Upper lobe of left lung (tissue), 6 donors: ENCODE results near the gene PAAF1. TPM values are rescaled to one million over a fixed set of nuclear protein-coding genes. Genes with fewer than 3 reads are reported as not detected.

Source experiments
- ATAC-seq, 2 donors: fragments of 200-7000 bp; cut with Tn5 transposase; one replicate each; pipeline ENCODE4 v1.9.1; 2022; ENCODE audit warnings: mild to moderate bottlenecking in 2 of 2, moderate library complexity in 2 of 2; ENCODE audit not compliant: low FRiP score in 2 of 2
- DNase-seq, 2 donors: peaks; one replicate each; pipeline ENCODE4 v3.0.0-alpha.2; 2019 to 2020
- H3K27ac ChIP-seq, 4 donors: fragments of 200-600 bp; sonication (generic); one replicate each; pipeline ENCODE4 v1.5.1; 2016 to 2019
- H3K27me3 ChIP-seq, 4 donors: fragments of 200-600 bp; sonication (generic); one replicate each; pipeline ENCODE4 v1.5.1; 2017 to 2019
- H3K36me3 ChIP-seq, 4 donors: fragments of 200-600 bp; sonication (generic); one replicate each; pipeline ENCODE4 v1.5.1; 2016 to 2019
- H3K4me1 ChIP-seq, 4 donors: fragments of 200-600 bp; sonication (generic); one replicate each; pipeline ENCODE4 v1.5.1; 2018 to 2019
- H3K4me3 ChIP-seq, 4 donors: fragments of 200-600 bp; sonication (generic); one replicate each; pipeline ENCODE4 v1.5.1; 2017 to 2019; ENCODE audit warnings: mild to moderate bottlenecking in 2 of 4, moderate library complexity in 1 of 4
- H3K9me3 ChIP-seq, 4 donors: fragments of 200-600 bp; sonication (generic); one replicate each; pipeline ENCODE4 v1.5.1; 2018 to 2019
- EP300 ChIP-seq, 4 donors: sonication (generic); formaldehyde crosslinking; IDR thresholded peaks; one replicate each; pipeline ENCODE4 v1.5.1; 2017; ENCODE audit warnings: antibody characterized with exemption in 4 of 4, control low read depth in 2 of 4
- POLR2A ChIP-seq, 4 donors: fragments of 450-650 bp; IDR thresholded peaks; one replicate each; pipeline ENCODE4 v1.5.1; 2016 to 2017; ENCODE audit warnings: antibody characterized with exemption in 4 of 4, mild to moderate bottlenecking in 2 of 4
- POLR2AphosphoS5 ChIP-seq, 2 donors: sonication (generic); formaldehyde crosslinking; IDR thresholded peaks; one replicate each; pipeline ENCODE4 v1.5.1; 2017; ENCODE audit warnings: antibody characterized with exemption in 2 of 2
- WGBS, 2 donors: methylation state at CpG; one replicate each; pipeline ENCODE4 v1.1.5; 2017 to 2018; 5-methylcytosine and 5-hydroxymethylcytosine counted together
- total RNA-seq, 6 donors: library from RNA; depleted of rRNA in 4 of 6; stranded (reverse); fragments of >200 nt in 4 of 6; gene quantifications; one replicate each; pipeline versions ENCODE4 v1.1.0 to v1.2.1, GENCODE V29; 2016 to 2021
- TF ChIP-seq, protein P1 (sequence below), 6 experiments: fragments of 450-650 bp in 4 of 6; fragments of 200-600 bp in 2 of 6; sonication (generic) in 2 of 6; IDR thresholded peaks; one replicate each; pipeline ENCODE4 v1.5.1; 2016 to 2019; ENCODE audit warnings: antibody characterized with exemption in 6 of 6
- donor health status: DM: no; HTN: no; CAD: no; lungs with moderate emphysema.
- donor health status: DM: no; HTN: yes; CAD: no; lungs with severe emphysema.

PAAF1 gene
- total RNA-seq, 6 donors from 2014 or later = 8.8 to 58.7 (median 12.6) TPM

- Histone ChIP-seq H3K4me1 (no peaks in the 10 kb centered on the region), H3K27me3 (no peaks in the 10 kb centered on the region), H3K36me3 (peaks cover 0 to 46% (median 7%) of the 10 kb centered on the region in 4 donors), H3K27ac (no peak overlapping the region), H3K9me3 (no peaks in the 10 kb centered on the region), H3K4me3 (no peak overlapping the region)
- ATAC-seq (no peak), DNase-seq (no peak)
- WGBS, 2 donors = 51 to 55% methylated on average over 1 of the region's 1 CpG
- TF ChIP-seq POLR2A (IDR thresholded peaks at IDR 0.05) (no peak), EP300 (IDR thresholded peaks at IDR 0.05) (no peak), POLR2AphosphoS5 (IDR thresholded peaks at IDR 0.05) (no peak)
- TF ChIP-seq, protein P1, sequence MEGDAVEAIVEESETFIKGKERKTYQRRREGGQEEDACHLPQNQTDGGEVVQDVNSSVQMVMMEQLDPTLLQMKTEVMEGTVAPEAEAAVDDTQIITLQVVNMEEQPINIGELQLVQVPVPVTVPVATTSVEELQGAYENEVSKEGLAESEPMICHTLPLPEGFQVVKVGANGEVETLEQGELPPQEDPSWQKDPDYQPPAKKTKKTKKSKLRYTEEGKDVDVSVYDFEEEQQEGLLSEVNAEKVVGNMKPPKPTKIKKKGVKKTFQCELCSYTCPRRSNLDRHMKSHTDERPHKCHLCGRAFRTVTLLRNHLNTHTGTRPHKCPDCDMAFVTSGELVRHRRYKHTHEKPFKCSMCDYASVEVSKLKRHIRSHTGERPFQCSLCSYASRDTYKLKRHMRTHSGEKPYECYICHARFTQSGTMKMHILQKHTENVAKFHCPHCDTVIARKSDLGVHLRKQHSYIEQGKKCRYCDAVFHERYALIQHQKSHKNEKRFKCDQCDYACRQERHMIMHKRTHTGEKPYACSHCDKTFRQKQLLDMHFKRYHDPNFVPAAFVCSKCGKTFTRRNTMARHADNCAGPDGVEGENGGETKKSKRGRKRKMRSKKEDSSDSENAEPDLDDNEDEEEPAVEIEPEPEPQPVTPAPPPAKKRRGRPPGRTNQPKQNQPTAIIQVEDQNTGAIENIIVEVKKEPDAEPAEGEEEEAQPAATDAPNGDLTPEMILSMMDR (IDR thresholded peaks at IDR 0.05) = no peak
Observed at GRCh38 chr11:73889019-73889418, 12.2 kb downstream of the PAAF1 start.

GRCh38 chr11:73889536-73889935 lies 12.7 kb downstream of the PAAF1 start:
- no peak for TF ChIP-seq POLR2A (IDR thresholded peaks at IDR 0.05)
- TF ChIP-seq, protein P1 (IDR thresholded peaks at IDR 0.05) = no peak
- TF ChIP-seq EP300 (IDR thresholded peaks at IDR 0.05) = no peak
- no peak for TF ChIP-seq POLR2AphosphoS5 (IDR thresholded peaks at IDR 0.05)
- Histone ChIP-seq H3K27ac (no peak overlapping the region), H3K36me3 (peaks cover 0 to 48% (median 8%) of the 10 kb centered on the region in 4 donors), H3K9me3 (no peaks in the 10 kb centered on the region), H3K4me1 (no peaks in the 10 kb centered on the region), H3K4me3 (no peak overlapping the region), H3K27me3 (no peaks in the 10 kb centered on the region)
- no peak for ATAC-seq
- no peak for DNase-seq
- 87 to 100% methylated on average over 1 of the region's 1 CpG for WGBS, 2 donors

DNA sequence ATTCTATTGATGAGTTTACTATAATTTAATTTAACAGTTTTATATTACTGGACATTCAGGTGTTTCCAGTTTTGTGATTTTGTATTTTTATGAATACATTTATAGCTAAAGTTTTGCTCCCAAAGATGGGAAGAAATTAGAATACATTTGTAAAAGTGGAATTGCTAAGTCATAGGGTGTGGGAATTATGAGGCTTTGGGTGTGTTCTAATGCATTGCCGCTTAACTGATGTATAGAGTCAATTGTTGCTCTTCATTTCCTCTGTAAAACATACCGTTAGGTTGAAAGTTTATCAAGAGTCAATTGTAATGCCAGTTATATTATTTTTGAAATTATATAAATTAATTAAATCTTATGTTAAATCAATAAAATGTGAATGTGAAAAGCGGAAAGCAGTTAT lies 16.2 kb downstream of the PAAF1 start:
- H3K27ac ChIP-seq = no peak overlapping the region
- H3K4me1 ChIP-seq = no peaks in the 10 kb centered on the region
- H3K9me3 ChIP-seq = no peaks in the 10 kb centered on the region
- TF ChIP-seq POLR2A (IDR thresholded peaks at IDR 0.05) = no peak
- TF ChIP-seq EP300 (IDR thresholded peaks at IDR 0.05) = no peak
- TF ChIP-seq POLR2AphosphoS5 (IDR thresholded peaks at IDR 0.05) = no peak
- TF ChIP-seq, protein P1 (IDR thresholded peaks at IDR 0.05) = no peak
- peaks cover 0 to 48% (median 8%) of the 10 kb centered on the region in 4 donors for H3K36me3 ChIP-seq
- ATAC-seq = no peak
- H3K27me3 ChIP-seq = no peaks in the 10 kb centered on the region
- DNase-seq = no peak
- no peak overlapping the region for H3K4me3 ChIP-seq
- 77 to 97% methylated on average over 3 of the region's 3 CpGs for WGBS, 2 donors

GRCh38 chr11:73894725-73895335 lies 18.0 kb downstream of the PAAF1 start:
- ATAC-seq = no peak
- no peak for DNase-seq
- WGBS, 2 donors = 96 to 97% methylated on average over 5 of the region's 5 CpGs
- H3K36me3 ChIP-seq = peaks cover 0 to 37% (median 11%) of the 10 kb centered on the region in 4 donors
- no peak overlapping the region for H3K4me3 ChIP-seq
- no peak overlapping the region for H3K27ac ChIP-seq
- no peaks in the 10 kb centered on the region for H3K9me3 ChIP-seq
- H3K27me3 ChIP-seq = no peaks in the 10 kb centered on the region
- TF ChIP-seq, protein P1 (IDR thresholded peaks at IDR 0.05) = no peak
- TF ChIP-seq EP300 (IDR thresholded peaks at IDR 0.05) (no peak), POLR2AphosphoS5 (IDR thresholded peaks at IDR 0.05) (no peak), POLR2A (IDR thresholded peaks at IDR 0.05) (no peak)
- H3K4me1 ChIP-seq = no peaks in the 10 kb centered on the region

GRCh38 chr11:73902303-73902702 lies 25.5 kb downstream of the PAAF1 start:
- H3K4me1 ChIP-seq = no peaks in the 10 kb centered on the region
- DNase-seq (no peak), ATAC-seq (no peak)
- no peaks in the 10 kb centered on the region for H3K9me3 ChIP-seq
- H3K27me3 ChIP-seq = no peaks in the 10 kb centered on the region
- no peak overlapping the region for H3K27ac ChIP-seq
- H3K36me3 ChIP-seq = peaks cover 6 to 40% (median 12%) of the 10 kb centered on the region in 4 donors
- H3K4me3 ChIP-seq = no peak overlapping the region
- no peak for TF ChIP-seq EP300 (IDR thresholded peaks at IDR 0.05)
- no peak for TF ChIP-seq POLR2AphosphoS5 (IDR thresholded peaks at IDR 0.05)
- TF ChIP-seq POLR2A (IDR thresholded peaks at IDR 0.05) = no peak
- 92 to 94% methylated on average over 1 of the region's 1 CpG for WGBS, 2 donors
